ENCODE measurements around the gene NCAPG2. TPM values are rescaled to one million over a fixed set of nuclear protein-coding genes. Genes with fewer than 3 reads are reported as not detected.
"Not testable (repeated sequence)": the region's sequence is repeated elsewhere in the genome, so short reads cannot be mapped to it uniquely, and the experiment has no call there.

The NCAPG2 gene
- total and polyA plus RNA-seq, 10 of the 15 experiments (the other 5 are each of a cell fraction or from before 2014, with no cell fraction given), result 11.2 to 78.2 (median 49.2) TPM

- H3K4me3 ChIP-seq; SMC1A ChIA-PET (ENCODE audit: uncharacterized antibody, unreplicated experiment); H3K4me2 ChIP-seq (ENCODE audit: control insufficient read depth, insufficient read depth); ATAC-seq; POLR2A ChIA-PET; H4K20me1 ChIP-seq (ENCODE audit: control insufficient read depth, insufficient read depth); H3K27me3 ChIP-seq (replicated peaks in 1 of 2; ENCODE audit: control insufficient read depth in 2 of 2, insufficient read depth in 2 of 2, low read length in 1 of 2); H3K4me1 ChIP-seq (ENCODE audit: control insufficient read depth, insufficient read depth, low read length); H2AFZ ChIP-seq (ENCODE audit: control insufficient read depth, low read depth, low read length); H3K9me3 ChIP-seq (replicated peaks; ENCODE audit: control insufficient read depth, insufficient read depth, low read length); H3K79me2 ChIP-seq (ENCODE audit: control insufficient read depth, insufficient read depth, low read length); in situ Hi-C loops (cut with MboI); FAIRE-seq; H3K9ac ChIP-seq (ENCODE audit: control insufficient read depth, insufficient read depth, low read length); CTCF ChIA-PET; BruUV-seq (replicated peaks); RAD21 ChIA-PET (ENCODE audit: unreplicated experiment); intact Hi-C loops (cut with micrococcal nuclease; ENCODE audit: unreplicated experiment); H3K27ac ChIP-seq (ENCODE audit: control insufficient read depth, insufficient read depth); DNase-seq (ENCODE audit: low read depth, low spot score): not testable (repeated sequence)
- 86% methylated on average over 14 of the region's 24 CpGs for WGBS (ENCODE audit: insufficient coverage, insufficient replicate concordance, low lambda C conversion rate, missing lambda C conversion rate)
- H3K36me3 ChIP-seq (ENCODE audit: control insufficient read depth in 2 of 2, insufficient read depth in 2 of 2, low read length in 1 of 2), result peaks cover 10 to 18% of the 10 kb centered on the region in 2 experiments
Measured at GRCh38 chr7:158666966-158667678, 37.5 kb downstream of the NCAPG2 start.

- Histone ChIP-seq H3K4me1 (ENCODE audit: control insufficient read depth, insufficient read depth, low read length) (no peaks in the 10 kb centered on the region), H4K20me1 (ENCODE audit: control insufficient read depth, insufficient read depth) (no peaks in the 10 kb centered on the region), H2AFZ (ENCODE audit: control insufficient read depth, low read depth, low read length) (no peak overlapping the region), H3K4me2 (ENCODE audit: control insufficient read depth, insufficient read depth) (no peak overlapping the region), H3K36me3 (ENCODE audit: control insufficient read depth in 2 of 2, insufficient read depth in 2 of 2, low read length in 1 of 2) (peaks cover 10 to 19% of the 10 kb centered on the region in 2 experiments), H3K9me3 (replicated peaks; ENCODE audit: control insufficient read depth, insufficient read depth, low read length) (no peaks in the 10 kb centered on the region), H3K9ac (ENCODE audit: control insufficient read depth, insufficient read depth, low read length) (no peak overlapping the region), H3K79me2 (ENCODE audit: control insufficient read depth, insufficient read depth, low read length) (no peaks in the 10 kb centered on the region), H3K27ac (ENCODE audit: control insufficient read depth, insufficient read depth) (no peak overlapping the region), H3K4me3 (no peak overlapping the region), H3K27me3 (replicated peaks in 1 of 2; ENCODE audit: control insufficient read depth in 2 of 2, insufficient read depth in 2 of 2, low read length in 1 of 2) (no peaks in the 10 kb centered on the region)
- RAD21 ChIA-PET (ENCODE audit: unreplicated experiment), result no interaction called here
- in situ Hi-C loops (cut with MboI), result no loop called here
- CTCF ChIA-PET, result no interaction called here
- 91% methylated on average over 5 of the region's 5 CpGs for WGBS (ENCODE audit: insufficient coverage, insufficient replicate concordance, low lambda C conversion rate, missing lambda C conversion rate)
- SMC1A ChIA-PET (ENCODE audit: uncharacterized antibody, unreplicated experiment), result no interaction called here
- POLR2A ChIA-PET, result no interaction called here
- no peak for DNase-seq (ENCODE audit: low read depth, low spot score)
- no peak for ATAC-seq
- BruUV-seq (replicated peaks), result no TSS peak
- FAIRE-seq, result no peak
- intact Hi-C loops (cut with micrococcal nuclease; ENCODE audit: unreplicated experiment), result no loop called here
- TF ChIP-seq, protein P1, sequence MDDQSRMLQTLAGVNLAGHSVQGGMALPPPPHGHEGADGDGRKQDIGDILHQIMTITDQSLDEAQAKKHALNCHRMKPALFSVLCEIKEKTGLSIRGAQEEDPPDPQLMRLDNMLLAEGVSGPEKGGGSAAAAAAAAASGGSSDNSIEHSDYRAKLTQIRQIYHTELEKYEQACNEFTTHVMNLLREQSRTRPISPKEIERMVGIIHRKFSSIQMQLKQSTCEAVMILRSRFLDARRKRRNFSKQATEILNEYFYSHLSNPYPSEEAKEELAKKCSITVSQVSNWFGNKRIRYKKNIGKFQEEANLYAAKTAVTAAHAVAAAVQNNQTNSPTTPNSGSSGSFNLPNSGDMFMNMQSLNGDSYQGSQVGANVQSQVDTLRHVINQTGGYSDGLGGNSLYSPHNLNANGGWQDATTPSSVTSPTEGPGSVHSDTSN (IDR thresholded peaks at IDR 0.05; ENCODE audit: insufficient replicate concordance, low read depth, low read length), result no peak
- TF ChIP-seq, protein P2, sequence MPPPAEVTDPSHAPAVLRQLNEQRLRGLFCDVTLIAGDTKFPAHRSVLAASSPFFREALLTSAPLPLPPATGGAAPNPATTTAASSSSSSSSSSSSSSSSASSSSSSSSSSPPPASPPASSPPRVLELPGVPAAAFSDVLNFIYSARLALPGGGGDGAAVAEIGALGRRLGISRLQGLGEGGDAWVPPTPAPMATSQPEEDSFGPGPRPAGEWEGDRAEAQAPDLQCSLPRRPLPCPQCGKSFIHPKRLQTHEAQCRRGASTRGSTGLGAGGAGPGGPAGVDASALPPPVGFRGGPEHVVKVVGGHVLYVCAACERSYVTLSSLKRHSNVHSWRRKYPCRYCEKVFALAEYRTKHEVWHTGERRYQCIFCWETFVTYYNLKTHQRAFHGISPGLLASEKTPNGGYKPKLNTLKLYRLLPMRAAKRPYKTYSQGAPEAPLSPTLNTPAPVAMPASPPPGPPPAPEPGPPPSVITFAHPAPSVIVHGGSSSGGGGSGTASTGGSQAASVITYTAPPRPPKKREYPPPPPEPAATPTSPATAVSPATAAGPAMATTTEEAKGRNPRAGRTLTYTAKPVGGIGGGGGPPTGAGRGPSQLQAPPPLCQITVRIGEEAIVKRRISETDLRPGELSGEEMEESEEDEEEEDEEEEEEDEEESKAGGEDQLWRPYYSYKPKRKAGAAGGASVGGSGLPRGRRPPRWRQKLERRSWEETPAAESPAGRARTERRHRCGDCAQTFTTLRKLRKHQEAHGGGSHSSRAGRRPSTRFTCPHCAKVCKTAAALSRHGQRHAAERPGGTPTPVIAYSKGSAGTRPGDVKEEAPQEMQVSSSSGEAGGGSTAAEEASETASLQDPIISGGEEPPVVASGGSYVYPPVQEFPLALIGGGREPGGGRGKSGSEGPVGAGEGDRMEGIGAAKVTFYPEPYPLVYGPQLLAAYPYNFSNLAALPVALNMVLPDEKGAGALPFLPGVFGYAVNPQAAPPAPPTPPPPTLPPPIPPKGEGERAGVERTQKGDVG (CRISPR knock-in tag; IDR thresholded peaks at IDR 0.05), result no peak
- no peak for TF ChIP-seq SREBF1 (IDR thresholded peaks at IDR 0.05; ENCODE audit: low read length)
- no peak for TF ChIP-seq ZNF384 (IDR thresholded peaks at IDR 0.05; ENCODE audit: borderline replicate concordance, low read depth, low read length)
- TF ChIP-seq ZBTB40 (IDR thresholded peaks at IDR 0.05; ENCODE audit: borderline replicate concordance), result no peak
- TF ChIP-seq NR2C1 (IDR thresholded peaks at IDR 0.05), result no peak
- TF ChIP-seq MYB (IDR thresholded peaks at IDR 0.05; ENCODE audit: borderline replicate concordance, low read depth, low read length), result no peak
Measured at GRCh38 chr7:158666401-158666800, 38.2 kb downstream of the NCAPG2 start.
